Germinal center (tissue), 1 donor: ENCODE measurements around the gene C1GALT1.
"Not testable (repeated sequence)": the region's sequence is repeated elsewhere in the genome, so short reads cannot be mapped to it uniquely, and the experiment has no call there.

Experiments
- DNase-seq: peaks from one replicate; pipeline ENCODE4 v3.0.0; 2012; ENCODE audit warnings: mixed read lengths, low spot score

The C1GALT1 gene

DNA sequence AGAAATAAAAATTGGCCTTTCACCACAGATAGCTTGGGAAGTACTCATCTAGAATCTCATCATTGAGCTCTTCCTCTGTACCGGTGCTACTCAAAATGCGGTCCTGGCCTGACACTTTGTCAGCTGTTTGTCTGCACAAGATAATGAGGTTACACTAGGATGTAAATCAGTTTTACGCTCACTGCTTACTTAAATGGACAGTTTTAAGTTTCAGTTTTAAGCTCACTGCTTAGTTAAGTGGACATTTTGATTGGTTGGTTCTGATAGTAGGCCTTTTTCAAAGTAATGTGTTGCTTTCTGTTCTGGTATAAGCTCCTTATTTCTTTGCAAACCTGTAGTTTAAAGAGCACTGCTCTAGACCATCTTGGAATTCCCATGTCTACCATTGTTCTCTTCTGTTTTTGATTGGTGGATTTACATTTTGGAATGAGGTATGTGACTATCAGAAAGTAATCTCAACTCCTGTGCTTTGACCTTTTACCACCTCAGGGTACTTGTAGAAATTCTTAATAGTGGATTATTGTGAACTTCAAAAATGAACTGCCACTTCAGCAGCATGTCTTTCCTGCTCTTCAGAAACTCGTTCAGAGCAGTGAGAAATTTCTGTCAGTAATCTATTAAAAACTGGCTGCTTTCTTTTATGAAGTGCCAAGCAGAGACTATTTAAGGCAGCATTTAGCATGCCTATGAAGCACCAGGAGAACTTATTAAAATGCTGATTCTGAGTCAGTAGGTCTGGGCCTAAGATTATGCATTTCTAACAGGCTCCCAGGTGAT lies 55.0 kb downstream of the C1GALT1 start:
- DNase-seq, result no peak

- no peak for DNase-seq
Measured at GRCh38 chr7:7237978-7238267, 55.6 kb downstream of the C1GALT1 start.

GRCh38 chr7:7239346-7239745 lies 57.0 kb downstream of the C1GALT1 start:
- no peak for DNase-seq

- DNase-seq, result no peak
Measured at GRCh38 chr7:7242899-7243298, 60.6 kb downstream of the C1GALT1 start.

GRCh38 chr7:7245233-7245632 lies 62.9 kb downstream of the C1GALT1 start:
- DNase-seq, result not testable (repeated sequence)

DNA sequence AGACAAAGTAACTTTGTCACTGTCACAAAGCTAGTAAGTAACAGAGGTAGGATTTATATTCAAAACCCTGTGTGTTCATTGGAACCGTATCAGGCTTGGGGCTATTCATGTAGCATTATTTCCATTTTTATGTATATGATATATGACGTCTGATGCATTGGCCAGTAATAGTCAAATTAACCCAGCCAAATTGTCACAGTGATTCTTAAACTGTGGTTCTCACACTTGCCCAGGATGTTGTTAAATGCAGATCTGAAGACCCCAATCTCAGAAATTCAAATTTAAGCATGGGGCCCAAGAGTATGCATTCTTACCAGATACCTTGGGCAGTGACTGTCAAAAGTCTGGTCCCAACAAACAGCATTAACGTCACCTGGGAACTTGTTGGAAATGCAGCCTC lies 63.9 kb downstream of the C1GALT1 start:
- DNase-seq, result no peak

DNA sequence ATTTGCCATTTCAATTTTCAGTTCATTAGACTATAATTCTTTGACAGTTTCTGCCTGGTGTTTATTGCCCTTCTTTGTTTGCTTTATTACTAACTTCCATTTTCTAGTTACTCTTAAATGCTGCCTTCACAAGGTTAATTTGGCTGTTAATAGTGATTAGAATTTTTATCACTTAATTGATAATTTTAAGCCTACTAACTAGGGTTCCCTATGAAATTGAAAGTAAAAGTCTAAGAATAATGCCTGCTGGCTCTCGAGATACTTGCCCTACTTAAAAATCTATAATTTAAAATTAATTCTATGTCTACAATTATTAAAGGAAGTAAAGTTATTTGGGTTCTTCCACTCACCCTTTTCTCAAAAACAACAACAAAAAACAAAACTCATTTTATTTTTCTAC lies 65.3 kb downstream of the C1GALT1 start:
- DNase-seq, result no peak

GRCh38 chr7:7249814-7250213 lies 67.5 kb downstream of the C1GALT1 start:
- no peak for DNase-seq

GRCh38 chr7:7251742-7252141 lies 69.4 kb downstream of the C1GALT1 start:
- DNase-seq, result peak; percentile 63

GRCh38 chr7:7254319-7254718 lies 72.0 kb downstream of the C1GALT1 start:
- no peak for DNase-seq

- no peak for DNase-seq
Measured at GRCh38 chr7:7254908-7255307, 72.6 kb downstream of the C1GALT1 start.

GRCh38 chr7:7256731-7257274 lies 74.5 kb downstream of the C1GALT1 start:
- no peak for DNase-seq

- DNase-seq, result peak; percentile 26
Measured at GRCh38 chr7:7257899-7258692, 75.8 kb downstream of the C1GALT1 start.

DNA sequence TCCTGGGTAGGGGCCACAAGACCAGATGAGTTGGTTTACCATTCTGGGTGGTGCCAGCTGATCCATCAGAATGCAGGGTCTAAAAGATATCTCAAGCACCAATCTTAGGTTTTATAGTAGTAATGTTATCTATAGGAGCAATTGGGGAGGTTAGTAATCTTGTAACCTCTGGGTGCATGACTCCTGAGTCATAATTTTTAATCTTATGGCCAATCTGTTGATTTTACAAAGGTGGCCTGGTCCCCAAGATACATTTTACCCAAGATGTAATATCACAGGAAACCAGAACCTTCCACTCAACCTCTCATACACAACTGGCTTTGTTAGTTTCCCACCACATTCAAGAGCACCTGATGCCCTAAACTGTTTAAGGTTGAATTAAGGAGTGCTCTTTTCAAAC lies 79.5 kb downstream of the C1GALT1 start:
- no peak for DNase-seq

DNA sequence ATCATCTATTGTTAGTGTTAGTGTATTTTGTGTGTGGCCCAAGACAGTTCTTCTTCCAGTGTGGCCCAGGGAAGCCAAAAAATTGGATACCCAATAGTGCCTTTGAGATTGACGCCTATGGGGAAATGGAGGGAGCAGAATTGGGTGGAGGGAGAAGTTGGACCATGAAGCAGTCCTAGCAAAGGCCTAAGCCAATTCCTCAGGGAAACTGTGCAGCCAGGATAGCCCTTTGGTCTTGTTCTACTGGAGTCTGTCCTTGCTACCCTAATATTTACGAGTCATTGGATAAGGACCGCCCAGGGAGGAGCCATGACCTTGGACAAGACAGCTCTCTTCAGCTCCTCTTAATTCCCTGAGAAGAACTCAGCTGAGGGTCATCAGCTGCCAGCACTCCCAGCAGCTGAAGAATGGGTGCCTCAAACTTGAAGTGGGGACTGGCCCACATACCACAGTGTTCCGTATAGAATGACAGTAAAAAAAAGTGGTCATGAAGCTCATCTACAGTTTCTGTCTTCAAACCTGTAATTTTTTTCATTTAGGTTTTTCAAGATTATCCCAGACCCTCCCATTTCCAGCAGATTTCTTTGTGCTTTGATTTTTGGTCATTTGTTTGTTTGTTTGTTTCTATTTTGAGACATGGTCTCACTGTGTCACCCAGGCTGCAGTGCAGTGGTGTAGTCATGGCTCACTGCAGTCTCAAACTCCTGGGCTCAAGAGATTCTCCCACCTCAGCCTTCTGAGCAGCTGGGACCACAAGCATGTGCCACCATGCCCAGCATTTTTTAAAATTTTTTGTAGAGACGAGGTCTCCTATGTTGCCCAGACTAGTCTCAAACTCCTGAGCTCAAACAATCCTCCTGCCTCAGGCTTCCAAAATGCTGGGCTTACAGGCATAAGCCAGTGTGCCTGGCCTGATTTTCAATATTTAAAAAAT lies 81.2 kb downstream of the C1GALT1 start:
- no peak for DNase-seq

DNA sequence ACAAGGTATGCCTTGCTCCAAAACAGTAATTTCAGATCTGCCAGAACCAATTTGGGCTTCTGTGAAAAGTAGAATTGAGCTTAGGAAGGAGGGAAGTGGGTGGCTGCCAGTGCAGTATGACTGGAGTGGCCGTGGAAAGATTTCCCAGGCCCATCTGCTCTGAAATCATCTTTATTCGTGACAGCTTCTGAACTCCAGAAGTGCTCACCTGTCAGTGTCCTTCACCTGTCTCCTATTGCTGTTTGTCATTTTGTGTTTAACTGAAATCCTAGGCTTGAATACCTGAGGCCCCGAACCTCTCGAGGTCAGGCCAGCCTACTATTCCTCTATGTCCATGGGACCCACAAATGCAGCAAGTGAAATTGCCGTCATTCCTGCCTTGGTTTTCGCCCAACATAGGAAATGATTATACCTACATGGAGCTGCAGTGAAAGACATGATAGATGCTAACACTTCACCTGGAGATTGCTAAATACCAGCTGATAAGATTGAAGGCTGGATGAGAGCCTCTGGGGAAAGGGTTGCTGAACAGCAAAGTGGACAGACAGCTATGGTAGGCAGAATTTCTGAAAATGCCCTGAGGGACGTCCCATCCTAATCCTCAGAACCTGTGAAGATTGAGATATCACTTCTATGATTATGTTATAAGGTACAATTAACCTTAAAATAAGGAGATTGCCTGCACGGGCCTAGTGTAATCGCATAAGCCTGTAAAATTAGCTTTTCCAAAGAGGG lies 82.1 kb downstream of the C1GALT1 start:
- DNase-seq, result no peak

- no peak for DNase-seq
Measured at GRCh38 chr7:7265081-7266075, 83.0 kb downstream of the C1GALT1 start.

- no peak for DNase-seq
Measured at GRCh38 chr7:7266257-7266881, 84.0 kb downstream of the C1GALT1 start.

- no peak for DNase-seq
Measured at GRCh38 chr7:7271094-7271874, 88.9 kb downstream of the C1GALT1 start.
